HepG2 (cell line): ENCODE measurements around the gene SOX12. TPM values are rescaled to one million over a fixed set of nuclear protein-coding genes. Genes with fewer than 3 reads are reported as not detected.

ENCODE experiments used
- DBP ChIP-seq: sonication (generic); formaldehyde crosslinking; IDR thresholded peaks from 2 replicates; pipeline ENCODE4 v1.4.0; 2020; ENCODE audit warnings: missing genetic modification reagents; ENCODE audit errors: not compliant biosample characterization
- GATAD1 ChIP-seq: IDR thresholded peaks from 2 replicates; pipeline ENCODE4 v1.6.1; 2016; ENCODE audit warnings: missing genetic modification reagents, missing compliant biosample characterization
- HES4 ChIP-seq: sonication (generic); formaldehyde crosslinking; IDR thresholded peaks from 2 replicates; pipeline ENCODE4 v1.9.0; 2021; ENCODE audit warnings: mild to moderate bottlenecking, missing genetic modification reagents, borderline replicate concordance
- HMGA1 ChIP-seq: sonication (generic); formaldehyde crosslinking; conservative IDR thresholded peaks from 2 replicates; pipeline ENCODE4 v1.4.0; 2020; ENCODE audit warnings: missing genetic modification reagents
- JARID2 ChIP-seq: sonication (generic); formaldehyde crosslinking; IDR thresholded peaks from 2 replicates; pipeline ENCODE4 v1.8.1; 2023; ENCODE audit warnings: missing genetic modification reagents, inconsistent platforms; ENCODE audit not compliant: insufficient replicate concordance
- KLF13 ChIP-seq: sonication (generic); formaldehyde crosslinking; IDR thresholded peaks from 2 replicates; pipeline ENCODE4 v1.4.0; 2020; ENCODE audit warnings: mild to moderate bottlenecking, missing genetic modification reagents
- MED1 ChIP-seq: sonication (generic); formaldehyde crosslinking; IDR thresholded peaks from 2 replicates; pipeline ENCODE4 v1.4.0; 2020; ENCODE audit warnings: missing genetic modification reagents
- PHF8 ChIP-seq: sonication (generic); formaldehyde crosslinking; IDR thresholded peaks from 2 replicates; pipeline ENCODE4 v1.5.0; 2020; ENCODE audit warnings: missing genetic modification reagents
- PRMT3 ChIP-seq: sonication (generic); formaldehyde crosslinking; IDR thresholded peaks from 2 replicates; pipeline ENCODE4 v1.8.1; 2022; ENCODE audit warnings: low read depth, mild to moderate bottlenecking, moderate library complexity, missing genetic modification reagents, borderline replicate concordance
- SMYD3 ChIP-seq: sonication (generic); formaldehyde crosslinking; IDR thresholded peaks from 2 replicates; pipeline ENCODE4 v1.8.1; 2023; ENCODE audit warnings: mild to moderate bottlenecking, missing genetic modification reagents
- ZMAT3 ChIP-seq: sonication (generic); formaldehyde crosslinking; conservative IDR thresholded peaks from 2 replicates; pipeline ENCODE4 v1.7.0; 2021; ENCODE audit warnings: missing genetic modification reagents
- ZNF12 ChIP-seq: sonication (generic); formaldehyde crosslinking; IDR thresholded peaks from 2 replicates; pipeline ENCODE4 v1.5.0; 2020; ENCODE audit warnings: missing genetic modification reagents
- ZNF446 ChIP-seq: sonication (generic); formaldehyde crosslinking; IDR thresholded peaks from 2 replicates; pipeline ENCODE4 v1.5.0; 2020; ENCODE audit warnings: mild to moderate bottlenecking, missing genetic modification reagents
- ZNF607 ChIP-seq: sonication (generic); formaldehyde crosslinking; IDR thresholded peaks from 2 replicates; pipeline ENCODE4 v1.5.1; 2020; ENCODE audit warnings: missing genetic modification reagents, mild to moderate bottlenecking, borderline replicate concordance
- ZNF619 ChIP-seq: sonication (generic); formaldehyde crosslinking; IDR thresholded peaks from 2 replicates; pipeline ENCODE4 v1.4.0; 2020; ENCODE audit warnings: mild to moderate bottlenecking, missing genetic modification reagents
- ZNF704 ChIP-seq: sonication (generic); formaldehyde crosslinking; IDR thresholded peaks from 2 replicates; pipeline ENCODE4 v1.8.1; 2023; ENCODE audit warnings: mild to moderate bottlenecking, inconsistent platforms, moderate library complexity, missing genetic modification reagents, borderline replicate concordance
- ZNF777 ChIP-seq: sonication (generic); formaldehyde crosslinking; IDR thresholded peaks from 2 replicates; pipeline ENCODE4 v1.4.0; 2020; ENCODE audit warnings: missing genetic modification reagents
- polyA plus RNA-seq, 8 experiments: library from polyadenylated mRNA; depleted of rRNA in 3 of 8; stranded (reverse) in 7 of 8; unstranded in 1 of 8; fragments of >200 nt; fragmentation: Illumina TruSeq in 4 of 8; extraction: Trizol in 4 of 8; gene quantifications; 2 replicates each; pipeline versions ENCODE4 v1.2.1 to v1.2.3, GENCODE V29; 2011 to 2016; ENCODE audit warnings: low read depth in 4 of 8, missing spikeins in 1 of 8, mixed read lengths in 1 of 8; ENCODE audit not compliant: insufficient read depth in 1 of 8
- total RNA-seq, 5 experiments: library from RNA; depleted of rRNA; stranded (reverse); fragments of >200 nt; fragmentation: Illumina TruSeq; extraction: Trizol; gene quantifications; 2 replicates each; pipeline ENCODE4 v1.2.3, GENCODE V29; 2016; ENCODE audit warnings: low read depth in 1 of 5
- TF ChIP-seq, protein P1 (sequence below): IDR thresholded peaks from 2 replicates; pipeline ENCODE4 v1.6.1; 2016; ENCODE audit warnings: low read depth
- TF ChIP-seq, protein P2 (sequence below): sonication (generic); formaldehyde crosslinking; IDR thresholded peaks from 2 replicates; pipeline ENCODE4 v1.5.0; 2020; ENCODE audit warnings: missing genetic modification reagents, mild to moderate bottlenecking, borderline replicate concordance
- TF ChIP-seq, protein P3 (sequence below): sonication (generic); formaldehyde crosslinking; IDR thresholded peaks from 2 replicates; pipeline ENCODE4 v1.8.1; 2022; ENCODE audit warnings: mild to moderate bottlenecking, missing genetic modification reagents
- TF ChIP-seq, protein P4 (sequence below): sonication (generic); formaldehyde crosslinking; IDR thresholded peaks from 2 replicates; pipeline ENCODE4 v1.4.0; 2020; ENCODE audit warnings: missing genetic modification reagents

Gene SOX12
- total and polyA plus RNA-seq, 2 of the 13 experiments (the other 11 are each of a cell fraction or from before 2014, with no cell fraction given) = 10.0 to 18.7 TPM

DNA sequence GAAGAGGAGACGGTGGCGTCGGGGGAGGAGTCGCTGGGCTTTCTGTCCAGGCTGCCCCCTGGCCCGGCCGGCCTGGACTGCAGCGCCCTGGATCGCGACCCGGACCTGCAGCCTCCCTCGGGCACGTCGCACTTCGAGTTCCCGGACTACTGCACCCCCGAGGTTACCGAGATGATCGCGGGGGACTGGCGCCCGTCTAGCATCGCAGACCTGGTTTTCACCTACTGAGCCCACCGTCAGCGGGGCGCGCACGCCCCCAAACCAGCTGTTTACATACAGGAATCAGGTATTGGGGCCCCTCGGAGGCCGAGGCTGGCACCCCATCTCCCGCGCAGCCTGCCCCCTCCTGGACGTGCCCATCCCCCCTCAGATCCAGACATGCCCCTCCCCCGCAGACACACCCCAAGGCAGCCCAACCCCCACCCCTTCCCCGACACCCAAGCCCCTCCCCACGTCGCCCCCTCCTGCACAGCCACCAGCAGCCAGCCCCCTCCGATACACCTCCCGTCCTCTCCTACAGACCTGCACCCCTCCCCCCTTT, 1.4 kb downstream of the SOX12 start (continued):
- TF ChIP-seq KLF13 (CRISPR knock-in tag) (no peak), HMGA1 (no peak), ZNF704 (CRISPR knock-in tag) (no peak; the same call in 1 of the 2 replicates), PHF8 (CRISPR knock-in tag) (peak; percentile 50), HES4 (0 out of 2 replicates have a peak, but pooled peaks have one; percentile 13), DBP (CRISPR knock-in tag) (no peak), ZNF607 (CRISPR knock-in tag) (no peak; the same call in 1 of the 2 replicates), PRMT3 (CRISPR knock-in tag) (no peak; the same call in 1 of the 2 replicates), ZNF12 (CRISPR knock-in tag) (no peak), ZNF619 (no peak), ZNF777 (CRISPR knock-in tag) (peak; percentile 96), SMYD3 (CRISPR knock-in tag) (no peak), GATAD1 (CRISPR knock-in tag) (no peak), JARID2 (no peak), MED1 (no peak), ZMAT3 (CRISPR knock-in tag) (no peak; the same call in 1 of the 2 replicates), ZNF446 (CRISPR knock-in tag) (peak; percentile 44; the same call in 1 of the 2 replicates)
- TF ChIP-seq, protein P1, sequence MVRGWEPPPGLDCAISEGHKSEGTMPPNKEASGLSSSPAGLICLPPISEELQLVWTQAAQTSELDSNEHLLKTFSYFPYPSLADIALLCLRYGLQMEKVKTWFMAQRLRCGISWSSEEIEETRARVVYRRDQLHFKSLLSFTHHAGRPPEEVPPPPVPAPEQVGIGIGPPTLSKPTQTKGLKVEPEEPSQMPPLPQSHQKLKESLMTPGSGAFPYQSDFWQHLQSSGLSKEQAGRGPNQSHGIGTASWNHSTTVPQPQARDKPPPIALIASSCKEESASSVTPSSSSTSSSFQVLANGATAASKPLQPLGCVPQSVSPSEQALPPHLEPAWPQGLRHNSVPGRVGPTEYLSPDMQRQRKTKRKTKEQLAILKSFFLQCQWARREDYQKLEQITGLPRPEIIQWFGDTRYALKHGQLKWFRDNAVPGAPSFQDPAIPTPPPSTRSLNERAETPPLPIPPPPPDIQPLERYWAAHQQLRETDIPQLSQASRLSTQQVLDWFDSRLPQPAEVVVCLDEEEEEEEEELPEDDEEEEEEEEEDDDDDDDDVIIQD = no peak; the same call in 1 of the 2 replicates
- TF ChIP-seq, protein P2, sequence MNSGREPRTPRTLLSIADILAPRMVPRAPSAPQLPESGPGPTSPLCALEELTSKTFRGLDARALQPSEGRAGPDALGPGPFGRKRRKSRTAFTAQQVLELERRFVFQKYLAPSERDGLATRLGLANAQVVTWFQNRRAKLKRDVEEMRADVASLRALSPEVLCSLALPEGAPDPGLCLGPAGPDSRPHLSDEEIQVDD = no peak
- TF ChIP-seq, protein P3, sequence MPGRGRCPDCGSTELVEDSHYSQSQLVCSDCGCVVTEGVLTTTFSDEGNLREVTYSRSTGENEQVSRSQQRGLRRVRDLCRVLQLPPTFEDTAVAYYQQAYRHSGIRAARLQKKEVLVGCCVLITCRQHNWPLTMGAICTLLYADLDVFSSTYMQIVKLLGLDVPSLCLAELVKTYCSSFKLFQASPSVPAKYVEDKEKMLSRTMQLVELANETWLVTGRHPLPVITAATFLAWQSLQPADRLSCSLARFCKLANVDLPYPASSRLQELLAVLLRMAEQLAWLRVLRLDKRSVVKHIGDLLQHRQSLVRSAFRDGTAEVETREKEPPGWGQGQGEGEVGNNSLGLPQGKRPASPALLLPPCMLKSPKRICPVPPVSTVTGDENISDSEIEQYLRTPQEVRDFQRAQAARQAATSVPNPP = no peak
- TF ChIP-seq, protein P4, sequence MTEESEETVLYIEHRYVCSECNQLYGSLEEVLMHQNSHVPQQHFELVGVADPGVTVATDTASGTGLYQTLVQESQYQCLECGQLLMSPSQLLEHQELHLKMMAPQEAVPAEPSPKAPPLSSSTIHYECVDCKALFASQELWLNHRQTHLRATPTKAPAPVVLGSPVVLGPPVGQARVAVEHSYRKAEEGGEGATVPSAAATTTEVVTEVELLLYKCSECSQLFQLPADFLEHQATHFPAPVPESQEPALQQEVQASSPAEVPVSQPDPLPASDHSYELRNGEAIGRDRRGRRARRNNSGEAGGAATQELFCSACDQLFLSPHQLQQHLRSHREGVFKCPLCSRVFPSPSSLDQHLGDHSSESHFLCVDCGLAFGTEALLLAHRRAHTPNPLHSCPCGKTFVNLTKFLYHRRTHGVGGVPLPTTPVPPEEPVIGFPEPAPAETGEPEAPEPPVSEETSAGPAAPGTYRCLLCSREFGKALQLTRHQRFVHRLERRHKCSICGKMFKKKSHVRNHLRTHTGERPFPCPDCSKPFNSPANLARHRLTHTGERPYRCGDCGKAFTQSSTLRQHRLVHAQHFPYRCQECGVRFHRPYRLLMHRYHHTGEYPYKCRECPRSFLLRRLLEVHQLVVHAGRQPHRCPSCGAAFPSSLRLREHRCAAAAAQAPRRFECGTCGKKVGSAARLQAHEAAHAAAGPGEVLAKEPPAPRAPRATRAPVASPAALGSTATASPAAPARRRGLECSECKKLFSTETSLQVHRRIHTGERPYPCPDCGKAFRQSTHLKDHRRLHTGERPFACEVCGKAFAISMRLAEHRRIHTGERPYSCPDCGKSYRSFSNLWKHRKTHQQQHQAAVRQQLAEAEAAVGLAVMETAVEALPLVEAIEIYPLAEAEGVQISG (CRISPR knock-in tag) = no peak; the same call in 1 of the 2 replicates
